WERI-Rb-1 (cell line): ENCODE measurements around the gene KDM7A.

Experiments used
- DNase-seq: peaks from one replicate; pipeline ENCODE4 v3.0.0-alpha.2; 2020
- H3K27ac ChIP-seq: fragments of 250-450 bp; sonication (Bioruptor Pico); 2 replicates; pipeline ENCODE4 v1.5.1; 2020; ENCODE audit warnings: mild to moderate bottlenecking, moderate library complexity
- H3K27me3 ChIP-seq: fragments of 250-450 bp; sonication (Bioruptor Pico); 2 replicates; pipeline ENCODE4 v1.5.1; 2021; ENCODE audit warnings: mild to moderate bottlenecking, low read depth, moderate library complexity; ENCODE audit not compliant: insufficient read depth, severe bottlenecking
- H3K36me3 ChIP-seq: fragments of 250-450 bp; sonication (Bioruptor Pico); 2 replicates; pipeline ENCODE4 v1.5.1; 2020; ENCODE audit warnings: mild to moderate bottlenecking, moderate library complexity
- H3K4me3 ChIP-seq: 2 replicates; pipeline ENCODE4 v1.5.1; 2011; ENCODE audit warnings: low read depth, mild to moderate bottlenecking, control low read depth, low read length
- H3K9me3 ChIP-seq: fragments of 250-450 bp; sonication (Bioruptor Pico); 2 replicates; pipeline ENCODE4 v1.5.1; 2021; ENCODE audit warnings: mild to moderate bottlenecking, moderate library complexity; ENCODE audit not compliant: severe bottlenecking
- CTCF ChIP-seq: IDR thresholded peaks from 2 replicates; pipeline ENCODE4 v1.5.1; 2011; ENCODE audit warnings: low read depth, mild to moderate bottlenecking, control low read depth, inconsistent platforms, low read length

The KDM7A gene

GRCh38 chr7:140062528-140063299 is 114.1 kb downstream of the KDM7A start, which contains the start of gene PARP12:
Gene PARP12 (minus strand): TSS chr7:140062951. CDS start chr7:140062847, 104 bp downstream.
- no peak for TF ChIP-seq CTCF
- DNase-seq = no peak

GRCh38 chr7:140062118-140062527 is 114.7 kb downstream of the KDM7A start:
- no peak overlapping the region for H3K27ac ChIP-seq
- DNase-seq = no peak
- TF ChIP-seq CTCF = no peak
- H3K36me3 ChIP-seq = no peaks in the 10 kb centered on the region
- H3K4me3 ChIP-seq = no peak overlapping the region
- no peaks in the 10 kb centered on the region for H3K27me3 ChIP-seq
- no peaks in the 10 kb centered on the region for H3K9me3 ChIP-seq

More at GRCh38 chr7:140062528-140063299, 114.1 kb downstream of the KDM7A start, which contains the start of gene PARP12:
- H3K9me3 ChIP-seq = peaks cover under 1% of the 10 kb centered on the region
- no peaks in the 10 kb centered on the region for H3K36me3 ChIP-seq
- no peak within 1 kb of the TSS for H3K4me3 ChIP-seq
- no peak within 1 kb of the TSS for H3K27ac ChIP-seq
- H3K27me3 ChIP-seq = no peaks in the 10 kb centered on the region

GRCh38 chr7:140061607-140061930 is 115.2 kb downstream of the KDM7A start:
- no peak overlapping the region for H3K4me3 ChIP-seq
- no peak overlapping the region for H3K27ac ChIP-seq
- no peaks in the 10 kb centered on the region for H3K36me3 ChIP-seq
- H3K27me3 ChIP-seq = no peaks in the 10 kb centered on the region
- DNase-seq = no peak
- no peak for TF ChIP-seq CTCF
- no peaks in the 10 kb centered on the region for H3K9me3 ChIP-seq

- no peaks in the 10 kb centered on the region for H3K27me3 ChIP-seq
- no peak overlapping the region for H3K4me3 ChIP-seq
- no peak for DNase-seq
- H3K27ac ChIP-seq = no peak overlapping the region
- H3K9me3 ChIP-seq = no peaks in the 10 kb centered on the region
- H3K36me3 ChIP-seq = no peaks in the 10 kb centered on the region
- TF ChIP-seq CTCF = no peak
Observed at GRCh38 chr7:140060788-140061606, 115.8 kb downstream of the KDM7A start.

GRCh38 chr7:140060243-140060630 is 116.5 kb downstream of the KDM7A start:
- no peak for TF ChIP-seq CTCF
- H3K9me3 ChIP-seq = no peaks in the 10 kb centered on the region
- H3K27me3 ChIP-seq = no peaks in the 10 kb centered on the region
- H3K27ac ChIP-seq = no peak overlapping the region
- no peak for DNase-seq
- H3K4me3 ChIP-seq = no peak overlapping the region
- no peaks in the 10 kb centered on the region for H3K36me3 ChIP-seq
